Activated CD8-positive, alpha-beta T cell treated with anti-CD3 and anti-CD28 coated beads, Interleukin-2, amount 10 ng/mL, durations not matched to agents 7 days and 5 days (primary cell): ENCODE measurements around the gene ADM2. TPM values are rescaled to one million over a fixed set of nuclear protein-coding genes. Genes with fewer than 3 reads are reported as not detected.
"Not testable (repeated sequence)": the region's sequence is repeated elsewhere in the genome, so short reads cannot be mapped to it uniquely, and the experiment has no call there.

Experiments used
- ATAC-seq: fragments of 150-1000 bp; cut with Tn5 transposase; one replicate; pipeline ENCODE4 v1.10.0; 2021; ENCODE audit warnings: moderate library complexity
- CTCF ChIA-PET: fragments of 350-600 bp; sonication (Branson Sonifier 250); formaldehyde crosslinking; loops from one replicate; lab custom pipeline; 2021; ENCODE audit warnings: antibody characterized with exemption; lab: Charles Lee
- POLR2A ChIA-PET: fragments of 350-600 bp; sonication (Branson Sonifier 250); formaldehyde crosslinking; loops from one replicate; lab custom pipeline; 2021; ENCODE audit warnings: antibody characterized with exemption; lab: Charles Lee
- DNase-seq: peaks from one replicate; pipeline ENCODE4 v3.0.0-alpha.2; 2020
- H3K27ac Mint-ChIP-seq: one replicate; pipeline ENCODE4 v1.8.0; 2021; ENCODE audit warnings: mild to moderate bottlenecking, mixed read lengths
- H3K27me3 Mint-ChIP-seq: one replicate; pipeline ENCODE4 v1.8.0; 2021; ENCODE audit warnings: low read depth, mixed read lengths
- H3K36me3 Mint-ChIP-seq: one replicate; pipeline ENCODE4 v1.8.0; 2021; ENCODE audit warnings: low read depth, mixed read lengths
- H3K4me1 Mint-ChIP-seq: one replicate; pipeline ENCODE4 v1.8.0; 2021; ENCODE audit warnings: low read depth, mixed read lengths
- H3K4me3 Mint-ChIP-seq: one replicate; pipeline ENCODE4 v1.8.0; 2021; ENCODE audit warnings: mild to moderate bottlenecking, mixed read lengths
- H3K9me3 Mint-ChIP-seq: one replicate; pipeline ENCODE4 v1.8.0; 2022; ENCODE audit warnings: mixed read lengths; ENCODE audit not compliant: insufficient read depth
- total RNA-seq, 2 experiments: library from RNA; stranded (reverse); gene quantifications; one replicate each; pipeline ENCODE4 v1.2.3, GENCODE V29; 2021

Gene ADM2, protein sequence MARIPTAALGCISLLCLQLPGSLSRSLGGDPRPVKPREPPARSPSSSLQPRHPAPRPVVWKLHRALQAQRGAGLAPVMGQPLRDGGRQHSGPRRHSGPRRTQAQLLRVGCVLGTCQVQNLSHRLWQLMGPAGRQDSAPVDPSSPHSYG
- 1 to 10 TPM; 4.1 to 4.2 TPM for total RNA-seq

DNA sequence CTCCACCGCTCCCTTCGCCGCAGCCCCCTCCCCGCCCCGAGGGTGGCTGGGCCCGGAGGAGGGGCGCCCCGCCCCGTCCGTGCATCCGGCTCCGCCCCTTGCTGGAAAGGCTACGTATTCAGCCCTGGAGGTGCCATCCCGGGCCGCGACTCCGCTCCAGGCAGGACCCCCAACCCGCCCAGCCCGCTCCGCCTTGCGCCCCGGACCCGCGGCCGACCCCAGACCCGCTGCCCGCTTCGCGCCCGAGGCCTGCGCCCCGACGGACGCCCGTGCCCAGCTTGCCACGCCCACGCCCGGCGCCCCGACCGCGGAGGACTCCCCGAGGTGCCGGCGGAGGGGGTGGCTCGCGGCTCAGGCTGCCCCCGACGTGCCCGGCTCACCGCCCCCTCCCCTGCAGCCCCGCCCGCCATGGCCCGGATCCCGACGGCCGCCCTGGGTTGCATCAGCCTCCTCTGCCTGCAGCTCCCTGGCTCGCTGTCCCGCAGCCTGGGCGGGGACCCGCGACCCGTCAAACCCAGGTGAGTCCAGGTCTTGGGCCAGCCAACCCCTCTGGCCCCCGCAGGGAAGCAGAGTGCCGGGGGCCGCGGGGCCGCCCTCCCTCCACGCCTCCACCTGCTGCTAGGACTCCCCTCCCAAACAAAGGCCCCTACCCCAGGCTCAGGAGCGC, at the start of gene ADM2:
Gene ADM2 (plus strand): TSS at position 104 of the 667 bp plus-strand sequence. CDS start 305 bp downstream, at position 409.
- CTCF ChIA-PET = interaction anchor here (2.2 to 2.5 kb wide), 2 partner anchors 8 to 16 kb away, joined by 9 to 16 read pairs; no protein-coding TSS in a partner anchor
- ATAC-seq (peak; percentile 83), DNase-seq (peak; percentile 71)
- H3K36me3 Mint-ChIP-seq = no peaks in the 10 kb centered on the region
- peak within 1 kb of the TSS; percentile 73 for H3K4me3 Mint-ChIP-seq
- peaks cover 12% of the 10 kb centered on the region for H3K4me1 Mint-ChIP-seq
- peak within 1 kb of the TSS; percentile 63 for H3K27ac Mint-ChIP-seq
- no peaks in the 10 kb centered on the region for H3K9me3 Mint-ChIP-seq
- POLR2A ChIA-PET = no interaction called here
- peaks cover 21% of the 10 kb centered on the region for H3K27me3 Mint-ChIP-seq

DNA sequence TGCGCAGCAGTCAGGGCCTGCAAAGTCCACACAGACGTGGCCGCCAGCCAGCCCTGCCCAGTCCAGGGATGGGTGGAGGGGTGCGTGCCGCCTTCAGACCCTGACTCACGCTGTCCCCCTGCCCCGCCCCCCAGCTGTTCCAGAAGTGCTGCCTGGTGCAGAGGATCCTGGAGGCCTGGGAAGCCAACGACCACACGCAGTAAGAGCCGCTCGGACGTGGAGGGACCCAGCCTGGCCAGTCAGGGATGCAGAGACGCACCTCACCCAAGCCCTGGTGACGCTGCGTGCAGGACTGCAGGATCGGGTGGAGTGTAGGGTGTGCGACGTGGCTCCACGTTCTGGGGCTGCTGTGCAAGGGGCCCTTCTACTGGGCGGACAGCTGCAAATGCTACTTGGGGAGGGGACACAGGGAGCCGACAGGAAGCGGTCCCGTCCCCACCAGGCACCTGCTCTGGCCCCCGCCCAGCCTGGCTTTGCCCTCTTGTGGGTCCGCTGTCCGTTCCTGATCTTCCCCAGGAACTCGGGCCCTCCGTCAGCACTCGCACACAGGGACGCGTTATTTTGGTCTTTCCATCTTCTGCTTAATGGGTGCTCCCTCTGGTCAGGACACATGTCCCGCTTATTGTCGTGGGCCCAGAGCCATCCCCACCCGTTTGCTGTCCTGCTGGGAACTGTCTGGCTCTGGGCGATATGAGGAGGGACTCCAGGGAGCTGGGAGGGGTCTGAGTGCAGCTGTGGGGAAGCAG, 49.0 kb upstream of the ADM2 start:
- H3K27ac Mint-ChIP-seq = no peak overlapping the region
- H3K9me3 Mint-ChIP-seq = no peaks in the 10 kb centered on the region
- H3K27me3 Mint-ChIP-seq = no peaks in the 10 kb centered on the region
- H3K36me3 Mint-ChIP-seq = peaks cover 36% of the 10 kb centered on the region
- POLR2A ChIA-PET = no interaction called here
- H3K4me1 Mint-ChIP-seq = no peaks in the 10 kb centered on the region
- CTCF ChIA-PET = no interaction called here
- no peak overlapping the region for H3K4me3 Mint-ChIP-seq
- no peak for ATAC-seq
- no peak for DNase-seq

DNA sequence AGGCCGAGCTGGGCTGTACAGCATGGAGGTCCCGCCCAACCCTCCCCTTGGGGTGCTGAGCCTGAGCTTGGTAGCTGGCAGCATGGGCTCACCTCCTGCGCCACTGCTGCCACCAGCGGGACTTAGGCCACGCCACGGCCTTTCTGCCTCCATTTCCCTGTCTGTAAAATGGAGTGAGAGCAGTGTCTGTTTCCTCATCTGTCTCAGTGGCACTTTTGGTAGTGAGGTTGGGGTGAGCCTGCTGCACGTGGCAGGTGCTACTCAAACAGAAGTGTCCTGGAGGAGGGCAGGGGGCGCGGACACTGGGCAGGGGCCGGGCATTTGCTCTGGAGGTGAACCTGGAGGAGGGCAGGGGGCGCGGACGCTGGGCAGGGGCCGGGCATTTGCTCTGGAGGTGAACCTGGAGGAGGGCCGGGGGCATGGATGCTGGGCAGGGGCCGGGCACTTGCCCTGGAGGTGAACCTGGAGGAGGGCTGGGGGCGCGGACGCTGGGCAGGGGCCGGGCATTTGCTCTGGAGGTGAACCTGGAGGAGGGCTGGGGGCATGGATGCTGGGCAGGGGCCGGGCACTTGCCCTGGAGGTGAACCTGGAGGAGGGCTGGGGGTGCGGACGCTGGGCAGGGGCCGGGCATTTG, 48.3 kb upstream of the ADM2 start:
- H3K4me1 Mint-ChIP-seq, H3K27ac Mint-ChIP-seq, H3K9me3 Mint-ChIP-seq, POLR2A ChIA-PET, H3K27me3 Mint-ChIP-seq, DNase-seq, H3K4me3 Mint-ChIP-seq, ATAC-seq, CTCF ChIA-PET: not testable (repeated sequence)
- peaks cover 36% of the 10 kb centered on the region for H3K36me3 Mint-ChIP-seq

DNA sequence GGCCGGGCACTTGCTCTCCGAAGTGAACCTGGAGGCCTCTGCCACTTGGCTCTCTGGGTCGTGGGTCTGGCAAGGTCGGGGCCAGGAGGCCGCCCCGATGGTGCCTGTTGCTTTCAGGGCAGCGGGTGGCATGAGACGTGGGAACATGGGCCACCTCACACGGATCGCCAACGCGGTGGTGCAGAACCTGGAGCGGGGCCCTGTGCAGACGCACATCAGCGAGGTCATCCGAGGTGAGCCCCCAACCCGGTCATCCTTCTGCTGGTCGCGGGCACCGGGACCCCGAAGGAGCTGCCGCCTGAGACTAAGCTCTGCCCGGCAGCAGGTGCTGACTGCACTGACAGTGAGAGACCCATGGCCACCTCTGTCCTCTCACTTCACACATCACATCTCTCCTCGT, 46.5 kb upstream of the ADM2 start:
- CTCF ChIA-PET = no interaction called here
- no peak overlapping the region for H3K27ac Mint-ChIP-seq
- DNase-seq (no peak), ATAC-seq (no peak)
- no peaks in the 10 kb centered on the region for H3K27me3 Mint-ChIP-seq
- peaks cover 26% of the 10 kb centered on the region for H3K36me3 Mint-ChIP-seq
- no peaks in the 10 kb centered on the region for H3K9me3 Mint-ChIP-seq
- no peak overlapping the region for H3K4me3 Mint-ChIP-seq
- H3K4me1 Mint-ChIP-seq = no peaks in the 10 kb centered on the region
- POLR2A ChIA-PET = no interaction called here

DNA sequence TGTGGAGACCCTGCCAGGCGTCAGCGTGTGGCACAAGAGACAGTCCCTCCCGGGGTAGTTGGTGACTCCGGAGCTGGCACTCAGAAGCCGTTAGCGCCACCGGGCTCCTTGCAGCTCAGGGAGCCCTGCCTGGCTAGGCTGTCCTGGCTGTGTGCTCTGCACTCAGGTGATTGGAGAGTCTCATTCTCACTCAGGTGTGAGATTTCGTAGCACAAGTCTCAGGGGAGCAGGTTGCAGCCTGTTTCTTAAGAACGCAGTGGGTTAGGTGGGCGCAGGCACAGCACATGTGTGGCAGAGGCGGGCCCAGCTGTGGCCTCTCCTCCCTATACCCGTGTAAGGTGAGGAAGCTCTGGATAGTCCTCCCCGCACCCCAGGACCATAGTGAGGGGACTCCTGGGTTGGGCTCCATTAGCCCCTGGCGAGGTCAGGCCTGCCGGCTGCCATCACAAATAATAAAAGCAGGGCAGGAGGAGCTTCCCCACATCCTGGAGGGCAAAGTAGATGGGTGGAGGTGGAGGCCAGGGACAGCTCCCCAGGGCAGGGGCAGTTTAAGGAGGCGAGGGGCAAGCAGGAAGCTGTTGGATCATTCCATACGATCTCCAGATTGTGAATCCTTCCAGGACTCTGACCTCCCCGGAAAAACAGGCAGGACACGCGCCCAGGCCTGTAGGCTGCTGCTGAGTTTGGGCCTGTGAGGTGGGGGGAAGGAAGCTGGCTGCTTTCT, 45.9 kb upstream of the ADM2 start:
- DNase-seq = no peak
- Mint-ChIP-seq H3K9me3 (no peaks in the 10 kb centered on the region), H3K36me3 (peaks cover 22% of the 10 kb centered on the region), H3K27me3 (no peaks in the 10 kb centered on the region), H3K4me3 (no peak overlapping the region), H3K4me1 (no peaks in the 10 kb centered on the region), H3K27ac (no peak overlapping the region)
- CTCF ChIA-PET = no interaction called here
- no peak for ATAC-seq
- POLR2A ChIA-PET = interaction anchor here (0.8 kb wide), 1 partner anchor 9 kb away, joined by 4 read pairs; no protein-coding TSS in a partner anchor

DNA sequence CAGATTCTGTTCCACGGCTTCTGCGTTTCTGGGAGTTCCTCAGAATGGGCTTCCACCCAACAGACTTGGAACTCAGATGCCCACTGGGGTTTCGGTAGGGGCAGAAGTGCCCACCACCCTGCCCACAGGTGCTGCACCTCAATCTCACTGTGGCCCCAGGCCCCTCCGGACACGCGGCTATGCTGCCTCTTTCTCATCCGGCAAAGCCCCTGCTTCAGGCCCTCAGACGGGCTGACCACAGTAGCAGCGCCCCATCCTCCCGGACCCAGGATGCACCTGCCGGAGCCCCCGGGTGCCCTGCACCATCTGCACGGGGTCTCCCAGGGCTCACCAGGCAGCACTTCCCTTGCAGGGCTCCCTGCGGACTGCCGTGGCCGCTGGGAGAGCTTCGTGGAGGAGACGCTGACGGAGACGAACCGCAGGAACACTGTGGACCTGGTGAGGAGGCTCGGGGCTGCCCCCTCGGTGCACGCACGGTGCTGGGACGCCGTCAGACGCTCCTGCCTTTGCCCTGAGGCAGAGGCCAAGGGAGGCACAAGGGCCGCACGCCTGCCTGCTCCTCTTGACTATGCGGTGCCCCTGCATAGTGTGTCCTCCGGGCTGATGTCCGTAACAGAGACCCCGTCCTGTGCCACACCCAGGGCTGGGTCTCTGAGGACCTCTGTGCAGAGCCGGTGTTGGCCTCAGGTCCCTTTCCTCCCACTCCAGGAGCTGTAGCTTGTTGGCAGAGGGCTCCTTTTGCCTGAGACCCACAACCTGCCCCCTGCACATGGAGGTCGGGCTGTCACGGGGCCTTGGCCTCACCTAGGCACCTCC, 45.1 kb upstream of the ADM2 start:
- ChIA-PET CTCF (no interaction called here), POLR2A (interaction anchor here (0.8 kb wide), 1 partner anchor 8 kb away, joined by 4 read pairs; no protein-coding TSS in a partner anchor)
- peaks cover 17% of the 10 kb centered on the region for H3K36me3 Mint-ChIP-seq
- H3K4me1 Mint-ChIP-seq = no peaks in the 10 kb centered on the region
- no peak overlapping the region for H3K4me3 Mint-ChIP-seq
- no peaks in the 10 kb centered on the region for H3K9me3 Mint-ChIP-seq
- DNase-seq = no peak
- ATAC-seq = no peak
- H3K27ac Mint-ChIP-seq = no peak overlapping the region
- H3K27me3 Mint-ChIP-seq = no peaks in the 10 kb centered on the region

DNA sequence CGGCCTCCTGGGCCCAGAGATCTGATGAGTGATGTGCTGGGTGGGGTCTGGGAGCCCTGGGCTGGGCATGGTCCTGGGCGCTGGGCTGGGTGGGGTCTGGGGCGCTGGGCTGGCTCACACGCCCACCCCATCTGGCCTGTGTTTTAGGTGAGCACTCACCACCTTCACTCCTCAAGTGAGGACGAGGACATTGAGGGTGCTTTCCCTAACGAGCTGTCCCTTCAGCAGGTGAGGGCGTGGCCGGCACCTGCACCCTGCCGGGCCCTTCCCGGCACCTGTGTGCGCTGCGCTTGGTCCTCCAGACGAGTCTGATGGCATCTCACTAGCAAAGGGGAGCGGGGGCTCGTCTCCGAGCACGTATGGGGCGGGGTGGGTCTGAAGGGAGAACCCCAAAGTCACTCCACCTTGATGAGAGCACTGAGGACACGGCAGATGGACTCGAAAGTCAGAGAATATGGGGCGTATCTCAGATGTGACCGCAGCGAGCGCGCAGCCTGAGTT, 44.5 kb upstream of the ADM2 start:
- H3K27ac Mint-ChIP-seq = no peak overlapping the region
- no peaks in the 10 kb centered on the region for H3K4me1 Mint-ChIP-seq
- H3K36me3 Mint-ChIP-seq = peaks cover 13% of the 10 kb centered on the region
- no peaks in the 10 kb centered on the region for H3K9me3 Mint-ChIP-seq
- CTCF ChIA-PET = no interaction called here
- POLR2A ChIA-PET = no interaction called here
- no peak for DNase-seq
- no peak for ATAC-seq
- H3K4me3 Mint-ChIP-seq = no peak overlapping the region
- H3K27me3 Mint-ChIP-seq = no peaks in the 10 kb centered on the region

DNA sequence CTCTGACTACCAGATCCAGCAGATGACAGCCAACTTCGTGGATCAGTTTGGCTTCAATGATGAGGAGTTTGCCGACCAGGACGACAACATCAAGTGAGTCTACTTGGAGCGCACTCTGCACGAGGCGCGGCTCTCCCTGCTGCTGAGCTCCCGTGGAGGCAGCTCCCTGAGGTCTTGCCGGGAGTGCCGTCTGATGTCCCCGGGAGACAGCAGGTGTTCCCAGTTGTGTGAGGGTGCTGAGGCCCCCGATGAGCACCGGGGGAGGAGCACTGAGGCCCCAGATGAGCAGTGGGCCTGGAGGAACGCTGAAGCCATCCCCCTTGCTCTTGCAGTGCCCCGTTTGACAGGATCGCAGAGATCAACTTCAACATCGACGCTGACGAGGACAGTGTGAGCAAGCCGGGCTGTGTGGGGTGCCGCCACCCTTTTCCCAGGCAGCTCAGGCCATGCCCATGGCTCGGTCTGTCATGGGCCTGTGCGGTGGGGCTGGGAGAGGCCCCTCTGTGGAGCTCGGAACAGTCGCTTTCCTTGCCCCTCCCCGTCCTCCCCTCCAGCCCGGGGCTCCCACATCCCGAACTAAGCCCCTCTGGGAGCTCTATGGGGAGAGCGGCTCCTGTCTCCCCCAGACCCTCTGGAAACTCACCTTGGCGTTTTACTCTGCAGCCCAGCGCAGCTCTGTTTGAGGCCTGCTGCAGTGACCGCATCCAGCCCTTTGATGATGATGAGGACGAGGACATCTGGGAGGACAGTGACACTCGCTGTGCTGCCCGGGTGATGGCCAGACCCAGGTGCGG, 43.6 kb upstream of the ADM2 start:
- H3K27ac Mint-ChIP-seq = no peak overlapping the region
- CTCF ChIA-PET = no interaction called here
- POLR2A ChIA-PET = no interaction called here
- DNase-seq = no peak
- no peaks in the 10 kb centered on the region for H3K4me1 Mint-ChIP-seq
- H3K27me3 Mint-ChIP-seq = no peaks in the 10 kb centered on the region
- no peak overlapping the region for H3K4me3 Mint-ChIP-seq
- no peaks in the 10 kb centered on the region for H3K9me3 Mint-ChIP-seq
- H3K36me3 Mint-ChIP-seq = peaks cover 13% of the 10 kb centered on the region
- ATAC-seq = no peak

DNA sequence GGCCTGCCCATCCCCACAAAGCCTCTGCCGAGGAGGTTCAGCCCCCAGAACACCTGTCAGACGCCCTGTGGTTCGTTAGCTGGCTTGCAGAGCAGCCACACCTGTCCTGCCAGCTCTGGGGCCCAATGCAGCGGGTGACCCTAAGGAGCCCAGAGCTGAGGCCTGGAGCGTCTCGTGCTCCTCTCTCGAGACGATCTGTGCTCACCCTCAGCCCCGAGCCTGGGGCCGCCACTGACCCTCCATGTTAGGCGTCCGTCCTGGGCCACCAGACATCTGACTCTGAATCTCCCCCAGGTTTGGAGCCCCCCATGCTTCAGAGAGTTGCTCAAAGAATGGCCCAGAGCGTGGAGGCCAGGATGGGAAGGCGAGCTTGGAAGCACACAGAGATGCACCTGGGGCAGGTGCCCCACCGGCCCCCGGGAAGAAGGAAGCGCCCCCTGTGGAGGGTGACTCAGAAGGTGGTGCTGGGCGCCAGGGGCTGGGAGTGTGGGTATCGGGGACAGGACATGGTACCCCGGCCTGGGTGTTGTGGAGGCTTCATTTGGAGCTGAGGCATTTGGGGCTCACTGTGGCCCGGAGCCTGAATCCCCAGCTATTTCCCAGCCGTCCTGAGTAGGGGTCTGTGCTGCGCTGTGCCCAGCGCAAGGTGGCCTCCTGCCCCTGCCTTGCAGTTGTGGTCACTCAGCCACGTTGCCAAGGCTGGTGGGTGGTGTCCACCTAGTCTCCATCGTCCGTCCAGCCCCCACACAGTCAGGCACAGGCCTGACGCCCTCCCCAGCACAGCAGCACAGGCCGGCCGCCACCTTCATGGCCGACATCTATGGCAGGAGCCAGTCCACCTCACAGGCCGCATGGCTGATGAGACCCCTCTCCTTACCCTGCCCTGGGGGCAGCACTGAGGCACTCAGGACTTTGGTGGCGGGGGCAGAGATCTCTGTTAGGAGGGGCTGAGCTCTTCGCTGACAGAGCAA, 42.8 kb upstream of the ADM2 start:
- Mint-ChIP-seq H3K36me3 (peaks cover 20% of the 10 kb centered on the region), H3K27me3 (no peaks in the 10 kb centered on the region), H3K4me1 (peaks cover 6% of the 10 kb centered on the region), H3K4me3 (no peak overlapping the region), H3K9me3 (no peaks in the 10 kb centered on the region), H3K27ac (no peak overlapping the region)
- CTCF ChIA-PET = interaction anchor here (1.2 kb wide), 1 partner anchor 12 kb away, joined by 3 read pairs; no protein-coding TSS in a partner anchor
- DNase-seq = no peak
- no peak for ATAC-seq
- POLR2A ChIA-PET = no interaction called here
